G401.6 (cell line): ENCODE results near the gene TIMM10.

ENCODE experiments used
- FAIRE-seq: peaks from 2 replicates; lab custom pipeline; 2012; peaks lifted over from hg19 to GRCh38; lab: Jason Lieb, UNC

Gene TIMM10

GRCh38 chr11:57502376-57502775 lies 28.2 kb downstream of the TIMM10 start:
- no peak for FAIRE-seq

DNA sequence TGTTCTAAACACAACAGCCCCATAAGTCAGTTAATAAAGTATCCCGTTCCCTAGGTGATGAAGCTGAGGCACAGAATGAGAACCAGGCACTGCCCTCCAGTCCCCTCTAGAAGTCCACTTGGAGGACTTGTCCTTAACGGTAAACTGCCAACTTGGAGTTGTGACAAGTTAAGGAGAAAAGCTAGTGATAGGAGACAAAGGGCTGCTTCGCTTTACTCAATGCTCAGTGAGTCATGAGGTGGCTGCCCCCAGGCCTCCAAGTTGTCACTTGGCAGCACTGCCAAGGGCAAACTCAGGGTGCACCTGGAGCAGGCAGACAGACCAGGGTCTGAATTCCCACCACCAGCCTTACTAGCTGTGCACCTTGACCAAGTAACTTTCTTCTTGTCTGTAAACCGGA lies 28.6 kb downstream of the TIMM10 start:
- FAIRE-seq: no peak

DNA sequence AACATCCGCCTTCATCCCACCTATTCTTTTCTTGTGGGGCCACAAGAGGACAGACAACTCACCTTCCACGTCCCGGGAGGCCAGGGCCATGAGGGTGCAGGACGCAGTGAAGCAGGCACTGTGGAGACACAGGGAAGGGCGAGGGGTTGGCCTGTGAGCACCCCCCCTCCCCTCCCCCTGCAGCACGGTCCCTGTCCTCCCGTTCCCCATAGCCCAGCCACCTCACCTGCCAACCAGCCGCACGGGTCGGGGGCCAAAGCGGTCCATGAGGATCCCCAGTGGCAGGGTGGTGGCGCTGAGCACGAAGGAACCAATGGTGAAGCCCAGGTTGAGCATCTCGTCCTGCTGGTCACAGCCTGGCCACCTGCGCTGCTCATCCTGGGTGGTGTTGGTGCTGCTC lies 29.6 kb downstream of the TIMM10 start:
- no peak for FAIRE-seq

DNA sequence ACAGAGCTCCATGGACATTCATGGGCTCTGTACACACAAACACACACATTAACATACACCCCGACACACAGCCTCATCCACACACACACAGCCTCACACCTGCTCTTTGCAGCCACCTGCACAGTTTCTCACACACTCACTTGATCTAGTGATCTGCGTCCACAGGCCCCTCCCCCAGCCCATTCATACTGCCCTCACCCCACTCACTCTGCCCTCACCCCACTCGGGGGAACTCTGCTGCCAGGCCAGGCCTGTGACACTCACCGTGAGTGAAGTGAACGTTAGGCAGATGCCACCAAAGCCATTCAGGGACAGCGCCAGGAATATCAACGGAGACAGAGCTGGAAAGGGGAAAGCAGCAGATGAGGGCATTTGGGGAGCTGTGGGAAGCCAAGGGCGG lies 30.0 kb downstream of the TIMM10 start:
- FAIRE-seq: no peak

GRCh38 chr11:57499983-57500461 lies 30.5 kb downstream of the TIMM10 start:
- no peak for FAIRE-seq

GRCh38 chr11:57499413-57499982 lies 31.1 kb downstream of the TIMM10 start:
- FAIRE-seq: peak; percentile 92

DNA sequence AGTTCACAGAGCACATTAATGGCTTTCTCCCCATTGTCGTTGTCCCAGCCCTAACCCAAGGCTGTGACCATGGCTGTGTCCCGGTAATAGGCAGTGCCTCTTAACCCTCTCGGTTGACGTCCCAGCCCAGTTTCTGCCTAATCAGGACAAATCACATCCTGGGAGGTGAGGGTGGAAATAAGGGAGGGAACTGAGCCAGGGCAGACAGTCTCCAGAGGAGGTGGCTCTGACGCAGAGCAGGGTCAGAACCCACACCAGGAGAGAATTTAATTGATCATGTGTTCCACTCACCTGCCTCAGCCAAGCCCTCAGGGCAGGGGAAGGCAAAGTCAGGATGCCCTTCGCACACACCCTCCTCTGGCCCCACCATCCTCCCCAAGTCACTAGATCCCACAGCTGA lies 32.0 kb downstream of the TIMM10 start:
- FAIRE-seq: no peak

GRCh38 chr11:57497303-57498247 lies 33.0 kb downstream of the TIMM10 start:
- FAIRE-seq: no peak

GRCh38 chr11:57496109-57496820 lies 34.3 kb downstream of the TIMM10 start:
- FAIRE-seq: no peak

DNA sequence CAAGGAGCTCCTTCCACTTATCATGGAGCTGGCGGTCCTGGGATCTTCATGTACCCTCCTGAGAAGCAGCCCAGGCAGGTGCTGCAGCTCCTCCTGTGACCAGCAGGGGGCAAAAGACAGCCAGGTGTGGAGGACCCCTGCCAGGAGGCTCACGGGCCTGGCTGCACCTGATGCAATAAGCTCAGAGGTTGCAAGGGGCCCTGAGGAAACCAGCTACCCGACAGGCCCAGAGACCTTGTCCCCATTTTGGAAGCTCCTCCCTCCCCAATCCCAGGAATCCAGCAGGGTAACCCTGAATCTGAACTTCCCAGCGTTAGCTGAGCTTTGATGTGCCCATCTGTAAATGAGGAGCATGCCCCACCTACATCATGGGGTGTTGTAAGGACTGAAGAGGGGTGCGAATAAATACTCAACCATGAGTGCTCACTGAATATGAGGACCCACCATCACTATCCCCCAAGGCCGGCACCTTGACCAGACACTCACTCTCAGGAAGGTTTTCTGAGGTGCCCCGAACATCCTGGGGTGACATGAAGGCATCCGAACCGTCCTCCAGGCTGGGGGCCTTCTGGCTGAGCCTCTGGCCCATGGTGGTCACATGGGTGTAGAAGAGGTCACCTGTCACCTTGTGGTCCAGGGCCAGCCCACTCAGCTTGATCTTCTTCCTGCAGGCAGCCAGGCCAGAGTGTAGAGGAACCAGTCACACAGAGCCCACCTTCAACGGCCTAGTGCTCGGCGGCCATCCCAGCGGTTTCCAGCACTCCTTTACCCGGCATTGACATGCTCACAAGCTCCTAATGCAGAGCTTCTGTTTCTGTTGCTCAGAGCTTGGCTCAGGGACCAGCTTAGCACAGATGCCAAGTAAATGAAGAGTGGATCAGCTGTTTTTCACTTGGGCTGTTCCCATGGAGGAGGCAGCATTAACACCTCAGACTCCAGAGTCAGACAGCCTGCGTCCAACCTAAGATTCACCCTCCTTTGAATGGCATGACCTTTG lies 36.7 kb downstream of the TIMM10 start:
- FAIRE-seq: no peak

GRCh38 chr11:57491371-57492061 lies 39.0 kb downstream of the TIMM10 start:
- no peak for FAIRE-seq

DNA sequence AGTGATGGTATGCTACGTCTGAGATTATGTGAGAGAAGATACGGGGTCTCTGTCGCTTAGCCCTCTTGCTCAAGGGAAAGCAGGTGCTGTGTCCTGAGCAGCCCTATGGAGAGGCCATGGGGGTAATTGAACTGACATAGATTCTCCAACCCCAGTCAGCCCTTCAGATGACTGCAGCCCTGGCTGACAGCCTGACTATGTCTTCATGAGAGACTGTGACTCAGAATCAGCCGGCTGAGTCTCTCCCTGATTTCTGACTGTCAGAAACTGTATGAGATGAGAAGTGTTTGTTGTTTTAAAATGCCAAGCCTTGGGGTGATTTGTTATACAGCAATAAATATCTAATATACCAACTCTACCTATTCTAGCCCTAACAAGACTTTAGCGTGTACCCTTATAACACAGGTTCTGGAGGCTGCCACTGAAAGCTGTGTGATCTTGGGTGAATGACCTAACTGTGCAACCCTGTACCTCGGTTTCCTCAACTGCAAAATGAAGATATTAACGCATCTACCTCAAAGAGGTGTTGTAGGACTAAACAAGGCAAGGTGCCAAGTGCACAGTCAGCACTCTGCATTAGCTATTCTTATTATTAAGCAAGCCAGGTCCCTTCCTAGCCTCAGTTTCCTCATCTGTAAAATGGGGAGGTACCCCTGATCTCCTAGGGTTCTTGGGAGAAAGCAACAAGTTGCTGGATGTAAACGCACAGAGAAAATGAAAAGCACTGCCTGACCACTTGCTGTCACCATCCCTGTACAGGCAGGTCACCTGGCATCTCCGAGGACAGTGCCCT lies 39.9 kb downstream of the TIMM10 start:
- FAIRE-seq: no peak

DNA sequence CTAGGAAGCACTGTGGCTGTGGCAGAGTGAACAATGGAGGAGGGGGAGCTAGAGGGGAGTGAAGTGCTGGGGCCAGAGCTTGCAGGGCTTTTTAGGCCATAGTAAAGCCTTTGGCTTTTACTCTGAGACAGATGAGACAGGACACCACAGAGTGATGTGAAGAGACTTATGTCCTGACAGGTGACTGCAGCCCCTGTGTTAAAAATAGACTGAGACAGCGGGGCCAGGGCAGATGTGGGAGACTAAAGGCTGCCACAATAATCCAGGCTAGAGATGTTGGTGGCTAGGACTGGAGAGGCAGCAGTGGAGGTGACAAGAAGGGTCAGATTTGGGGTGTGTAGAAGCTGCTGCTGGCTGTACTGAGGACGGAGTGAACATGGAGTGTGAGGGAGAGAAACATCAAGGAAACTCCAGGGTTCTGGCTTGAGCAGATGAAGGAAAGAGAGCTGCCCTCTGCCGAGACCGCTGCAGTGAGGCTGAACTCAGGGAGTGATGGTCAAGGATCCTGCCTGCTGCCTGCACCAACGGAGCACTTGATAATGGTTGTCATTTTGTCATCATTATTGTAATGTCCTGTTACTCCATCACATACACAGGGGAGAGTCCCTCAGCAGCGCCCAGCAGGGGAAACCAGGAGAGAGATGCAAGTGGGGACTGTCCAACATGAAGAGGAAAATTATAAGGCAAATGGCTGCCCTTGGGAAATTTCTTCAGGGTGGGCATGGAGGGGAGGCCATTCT lies 42.5 kb downstream of the TIMM10 start:
- FAIRE-seq: no peak

DNA sequence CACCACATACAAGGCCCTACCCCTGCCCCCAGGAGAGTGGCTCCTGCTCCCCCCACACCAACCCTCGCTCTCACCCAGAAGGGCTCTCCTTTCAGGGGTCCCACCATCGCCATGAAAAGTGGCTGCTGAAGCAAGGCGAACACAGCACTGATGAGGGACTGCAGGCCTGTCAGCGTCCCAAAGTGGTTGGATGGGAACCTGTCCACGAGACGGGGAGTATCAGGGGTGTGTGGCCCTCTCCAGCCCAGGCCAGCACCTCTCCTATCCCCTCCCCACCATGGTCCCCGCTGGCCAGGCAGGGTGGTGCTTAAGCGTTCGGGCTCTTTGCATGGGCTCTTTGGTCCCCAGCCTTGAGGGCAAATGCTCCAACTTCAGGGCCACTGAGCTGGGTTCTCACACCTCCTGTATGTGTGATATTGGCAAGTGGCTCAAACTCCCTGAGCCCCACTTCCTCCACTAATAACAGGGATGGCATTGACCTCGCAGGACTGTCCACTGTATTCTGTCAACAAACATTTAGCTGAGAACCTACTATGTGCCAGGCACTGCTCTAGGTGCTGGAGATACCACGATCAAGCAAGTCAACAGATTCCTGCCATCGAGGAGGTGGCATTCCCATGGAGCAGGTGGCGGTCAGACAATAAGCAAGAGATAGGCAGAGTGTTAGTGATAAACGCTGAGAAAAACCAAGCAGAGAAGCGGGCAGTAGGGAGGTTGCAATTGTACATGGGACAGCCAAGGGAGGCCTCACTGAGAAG lies 43.4 kb downstream of the TIMM10 start:
- no peak for FAIRE-seq

DNA sequence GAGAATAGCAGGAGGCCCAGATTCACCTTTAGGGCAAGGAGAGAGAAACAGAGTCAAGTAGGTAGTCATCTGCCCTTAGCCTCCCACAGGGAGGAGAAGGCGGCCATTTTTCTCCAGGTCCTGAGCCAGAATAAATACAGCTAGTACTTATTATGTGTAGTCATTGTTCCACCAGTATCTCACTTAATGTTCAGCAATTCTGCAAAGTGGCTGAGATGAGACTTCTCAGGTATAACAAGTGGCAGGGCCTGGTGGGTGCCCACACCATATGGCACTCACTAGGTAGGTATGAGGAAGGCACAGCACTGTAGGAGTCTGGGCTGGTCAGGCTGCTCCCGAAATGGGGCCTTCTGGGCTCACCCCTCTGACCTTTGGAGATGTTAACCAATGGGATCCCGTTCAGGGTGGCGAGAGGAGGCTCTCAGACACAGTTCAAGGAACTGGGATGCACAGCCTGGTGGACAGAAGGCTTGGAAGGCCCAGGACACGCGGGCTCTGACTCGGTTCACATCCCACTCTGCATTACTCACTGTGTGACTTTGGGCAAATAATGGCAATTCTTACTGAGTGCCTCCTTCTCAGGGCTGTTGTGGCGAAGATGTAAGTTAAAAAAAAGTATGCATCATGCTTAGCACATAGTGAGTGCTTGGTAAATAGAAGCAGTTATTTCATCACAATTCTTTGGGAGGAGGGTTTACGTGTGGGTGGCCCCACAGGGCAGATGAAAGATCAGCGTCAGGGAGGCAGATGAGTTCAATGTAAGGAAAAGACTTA lies 45.1 kb downstream of the TIMM10 start:
- no peak for FAIRE-seq

DNA sequence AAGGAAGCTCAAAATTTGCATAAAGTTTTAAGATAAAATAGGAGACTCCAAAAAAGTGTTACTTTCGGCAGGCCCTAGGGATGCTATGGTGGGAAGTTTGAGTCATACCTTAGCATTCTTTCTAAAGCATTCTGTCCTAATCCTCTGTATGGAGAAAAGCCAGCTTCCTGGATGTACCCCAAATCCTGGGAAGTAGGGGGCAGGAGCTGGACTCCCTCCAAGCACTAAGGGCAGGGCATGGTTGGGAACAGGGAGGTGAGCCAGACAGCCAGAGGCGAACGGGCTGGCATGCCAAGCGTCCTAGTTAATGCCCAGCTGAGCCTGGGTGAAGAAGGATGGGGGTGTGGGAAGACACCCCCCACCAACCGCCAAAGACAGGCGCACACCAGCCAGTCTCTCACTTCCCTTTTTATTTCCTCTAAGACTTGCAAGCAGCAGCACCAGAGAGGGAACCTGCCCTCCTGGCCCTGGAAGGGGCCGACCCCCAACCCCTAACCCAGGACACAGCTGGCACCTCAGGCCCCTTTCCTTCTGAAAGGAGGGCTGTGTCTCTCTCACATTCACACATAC lies 46.3 kb downstream of the TIMM10 start:
- FAIRE-seq: no peak

DNA sequence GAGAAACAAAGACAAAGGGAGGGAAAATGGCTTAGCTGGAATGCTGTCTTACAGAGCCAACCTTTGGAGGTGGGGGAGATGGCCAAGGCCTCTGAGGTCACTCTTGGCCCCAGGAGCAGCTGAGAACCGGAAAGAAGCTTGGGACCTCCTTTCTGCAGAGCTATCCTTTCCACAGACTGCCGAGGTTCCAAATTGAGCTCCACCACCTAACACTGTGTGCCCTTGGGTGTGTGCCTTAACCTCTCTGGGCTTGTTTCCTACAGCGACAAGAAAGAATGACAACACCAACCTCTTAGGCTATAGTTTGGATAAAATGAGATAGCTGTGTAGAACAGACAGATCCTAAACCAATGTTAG lies 47.0 kb downstream of the TIMM10 start:
- FAIRE-seq: no peak
